Left lobe of liver (tissue), 1 donor: Measurements from ENCODE around the gene CCDC149. TPM values are rescaled to one million over a fixed set of nuclear protein-coding genes. Genes with fewer than 3 reads are reported as not detected.

Source experiments
- total RNA-seq: library from RNA; stranded (reverse); gene quantifications from one replicate; pipeline ENCODE4 v1.2.1, GENCODE V29; 2021
- donor health status: DM: no; HTN: yes; CAD: no.

The CCDC149 gene
- total RNA-seq, 1 donor from 2014 or later: 5.5 TPM

Other genes starting within 250 kb of the CCDC149 start
- 2.9 TPM for gene SOD3, start 117.5 kb downstream of the CCDC149 start, total RNA-seq
- gene LGI2, start 117.9 kb upstream of the CCDC149 start, total RNA-seq: 0.13 TPM
- 24.9 TPM for gene SEPSECS, start 247.4 kb upstream of the CCDC149 start, total RNA-seq